H1 (cell line): ENCODE measurements around the gene AMPD3. TPM values are rescaled to one million over a fixed set of nuclear protein-coding genes. Genes with fewer than 3 reads are reported as not detected.

ENCODE experiments used
- CTCF ChIA-PET: fragments of 300-600 bp; sonication (Branson Sonifier 250); formaldehyde crosslinking; loops from one replicate; lab custom pipeline; 2021; ENCODE audit not compliant: partially characterized antibody; lab: Charles Lee
- POLR2A ChIA-PET: fragments of 300-600 bp; sonication (Branson Sonifier 250); formaldehyde crosslinking; loops from one replicate; lab custom pipeline; 2021; ENCODE audit warnings: inconsistent platforms; ENCODE audit not compliant: partially characterized antibody; lab: Charles Lee
- DNase-seq, 2 experiments: peaks; one replicate each; pipeline versions ENCODE4 v3.0.0 to v3.0.0-alpha.2; 2010 to 2022; ENCODE audit warnings: low spot score in 2 of 2, low read depth in 1 of 2, mixed read lengths in 1 of 2
- FAIRE-seq: peaks from 2 replicates; lab custom pipeline; 2011; peaks lifted over from hg19 to GRCh38; lab: Jason Lieb, UNC
- H2AFZ ChIP-seq: 2 replicates; pipeline ENCODE4 v1.8.1; 2012; ENCODE audit warnings: low read length, inconsistent platforms
- H2AK5ac ChIP-seq: 2 replicates; pipeline ENCODE4 v1.6.1; 2013; ENCODE audit warnings: low read depth, low read length
- H2BK120ac ChIP-seq: replicated peaks from 2 replicates; pipeline ENCODE3; 2013; ENCODE audit warnings: low read depth, low read length, inconsistent platforms
- H2BK12ac ChIP-seq: 2 replicates; pipeline ENCODE4 v1.6.1; 2013; ENCODE audit warnings: low read depth, low read length
- H2BK15ac ChIP-seq: 2 replicates; pipeline ENCODE4 v1.6.1; 2013; ENCODE audit warnings: low read length
- H2BK20ac ChIP-seq: 2 replicates; pipeline ENCODE4 v1.6.1; 2013; ENCODE audit warnings: low read length
- H2BK5ac ChIP-seq: 2 replicates; pipeline ENCODE4 v1.6.1; 2013; ENCODE audit warnings: low read depth, low read length
- H3K14ac ChIP-seq: 2 replicates; pipeline ENCODE4 v1.6.1; 2013; ENCODE audit warnings: inconsistent platforms; ENCODE audit not compliant: insufficient read length
- H3K18ac ChIP-seq: 2 replicates; pipeline ENCODE4 v1.6.1; 2013; ENCODE audit warnings: low read length; ENCODE audit errors: extremely low read depth
- H3K23ac ChIP-seq: 2 replicates; pipeline ENCODE4 v1.6.1; 2013; ENCODE audit warnings: inconsistent platforms; ENCODE audit not compliant: insufficient read length
- H3K23me2 ChIP-seq: 2 replicates; pipeline ENCODE4 v1.6.1; 2013; ENCODE audit warnings: low read depth, low read length
- H3K27ac ChIP-seq: 2 replicates; pipeline ENCODE4 v1.6.1; 2011; ENCODE audit warnings: low read depth, low read length, inconsistent platforms
- H3K27me3 ChIP-seq, 4 experiments: replicated peaks in 1 of 4; 1 replicate in 1 of 4; 2 replicates in 3 of 4; pipeline versions ENCODE4 v1.6.1 to v1.8.1; 2011 to 2013; ENCODE audit warnings: low read length in 3 of 4, mild to moderate bottlenecking in 3 of 4, inconsistent platforms in 2 of 4, mixed read lengths in 2 of 4, moderate library complexity in 1 of 4; ENCODE audit not compliant: control insufficient read depth in 3 of 4, insufficient read depth in 3 of 4; ENCODE audit errors: extremely low read depth in 1 of 4
- H3K36me3 ChIP-seq, 4 experiments: 2 replicates each; pipeline versions ENCODE4 v1.6.1 to v1.8.1; 2011 to 2013; ENCODE audit warnings: mild to moderate bottlenecking in 4 of 4, low read length in 3 of 4, moderate library complexity in 2 of 4, control low read depth in 1 of 4, inconsistent platforms in 1 of 4; ENCODE audit not compliant: insufficient read depth in 4 of 4, control insufficient read depth in 2 of 4
- H3K4ac ChIP-seq: replicated peaks from 2 replicates; pipeline ENCODE3; 2013; ENCODE audit warnings: low read length, low read depth, mixed read lengths, inconsistent platforms; ENCODE audit not compliant: insufficient read length
- H3K4me1 ChIP-seq, 4 experiments: replicated peaks in 1 of 4; 1 replicate in 1 of 4; 2 replicates in 3 of 4; pipeline versions ENCODE4 v1.6.1 to v1.8.1; 2011 to 2013; ENCODE audit warnings: low read length in 3 of 4, inconsistent platforms in 2 of 4, mixed read lengths in 1 of 4; ENCODE audit not compliant: insufficient read depth in 4 of 4, control insufficient read depth in 3 of 4
- H3K4me2 ChIP-seq, 2 experiments: 2 replicates each; pipeline versions ENCODE4 v1.6.1 to v1.8.1; 2011 to 2013; ENCODE audit warnings: low read depth in 2 of 2, low read length in 2 of 2, control low read depth in 1 of 2, inconsistent platforms in 1 of 2, mild to moderate bottlenecking in 1 of 2; ENCODE audit not compliant: insufficient read depth in 1 of 2
- H3K4me3 ChIP-seq, 4 experiments: fragments of 200-600, 300-600 bp in 1 of 4; sonication (generic), shearing (Covaris generic), sonication (Bioruptor Twin) in 1 of 4; 2 replicates each; pipeline versions ENCODE4 v1.5.1 to v1.8.1; 2011 to 2016; ENCODE audit warnings: low read length in 4 of 4, low read depth in 3 of 4, control low read depth in 2 of 4, inconsistent platforms in 2 of 4, mild to moderate bottlenecking in 2 of 4, mixed read lengths in 1 of 4, moderate library complexity in 1 of 4; ENCODE audit not compliant: insufficient read depth in 2 of 4; ENCODE audit errors: extremely low read depth in 1 of 4
- H3K56ac ChIP-seq: replicated peaks from 2 replicates; pipeline ENCODE3; 2013; ENCODE audit warnings: low read depth, mild to moderate bottlenecking, mixed read lengths, low read length, inconsistent platforms; ENCODE audit not compliant: insufficient read length
- H3K79me1 ChIP-seq: 2 replicates; pipeline ENCODE4 v1.6.1; 2013; ENCODE audit warnings: low read depth, low read length, control low read depth
- H3K79me2 ChIP-seq, 2 experiments: 2 replicates each; pipeline versions ENCODE4 v1.6.1 to v1.8.1; 2012 to 2013; ENCODE audit warnings: low read length in 2 of 2, mild to moderate bottlenecking in 2 of 2, inconsistent platforms in 1 of 2; ENCODE audit not compliant: insufficient read depth in 2 of 2, control insufficient read depth in 1 of 2
- H3K9ac ChIP-seq, 4 experiments: replicated peaks in 1 of 4; 1 replicate in 1 of 4; 2 replicates in 3 of 4; pipeline versions ENCODE4 v1.6.1 to v1.8.1; 2011 to 2013; ENCODE audit warnings: low read depth in 3 of 4, low read length in 3 of 4, control low read depth in 2 of 4, mild to moderate bottlenecking in 2 of 4, moderate library complexity in 2 of 4, inconsistent platforms in 1 of 4; ENCODE audit errors: extremely low read depth in 1 of 4
- H3K9me3 ChIP-seq, 2 experiments: 2 replicates each; pipeline versions ENCODE4 v1.6.1 to v1.8.1; 2012 to 2013; ENCODE audit warnings: mild to moderate bottlenecking in 2 of 2, moderate library complexity in 2 of 2, control low read depth in 1 of 2, inconsistent platforms in 1 of 2, low read depth in 1 of 2, low read length in 1 of 2, mixed read lengths in 1 of 2; ENCODE audit not compliant: insufficient read depth in 2 of 2
- H4K20me1 ChIP-seq, 2 experiments: replicated peaks in 1 of 2; 2 replicates each; pipeline versions ENCODE3 to v1.8.1; 2011 to 2013; ENCODE audit warnings: inconsistent platforms in 2 of 2, low read length in 2 of 2, mild to moderate bottlenecking in 1 of 2; ENCODE audit not compliant: insufficient read depth in 2 of 2, control insufficient read depth in 1 of 2
- H4K5ac ChIP-seq: 2 replicates; pipeline ENCODE4 v1.6.1; 2013; ENCODE audit warnings: low read length, low read depth, mixed read lengths, inconsistent platforms; ENCODE audit not compliant: insufficient read length
- H4K8ac ChIP-seq: 2 replicates; pipeline ENCODE4 v1.8.0; 2013; ENCODE audit warnings: mild to moderate bottlenecking, moderate library complexity, low read length, inconsistent platforms; ENCODE audit not compliant: insufficient read depth; ENCODE audit errors: extremely low read depth
- H4K91ac ChIP-seq: replicated peaks from 2 replicates; pipeline ENCODE3; 2013; ENCODE audit warnings: low read length, mixed read lengths, inconsistent platforms; ENCODE audit not compliant: insufficient read length
- ASH2L ChIP-seq: fragments of 200-600, 300-600 bp; sonication (generic); IDR thresholded peaks from one replicate; pipeline ENCODE4 v1.7.1; 2017; ENCODE audit warnings: low read length
- BRCA1 ChIP-seq: IDR thresholded peaks from 2 replicates; pipeline ENCODE4 v1.6.1; 2012; ENCODE audit warnings: low read depth, low read length, improper control_type of control experiment
- HDAC2 ChIP-seq, 2 experiments: fragments of 300-600 bp in 1 of 2; sonication (generic) in 1 of 2; IDR thresholded peaks; 2 replicates each; pipeline ENCODE4 v1.6.1; 2011 to 2012; ENCODE audit warnings: low read depth in 2 of 2, low read length in 2 of 2, mild to moderate bottlenecking in 2 of 2, moderate library complexity in 2 of 2, borderline replicate concordance in 1 of 2, inconsistent platforms in 1 of 2
- HDAC6 ChIP-seq: IDR thresholded peaks from one replicate; pipeline ENCODE4 v1.7.1; 2012; ENCODE audit warnings: low read depth, mild to moderate bottlenecking, inconsistent platforms, low read length, moderate library complexity
- JUND ChIP-seq: IDR thresholded peaks from 2 replicates; pipeline ENCODE4 v1.6.1; 2011; ENCODE audit warnings: mild to moderate bottlenecking, improper control_type of control experiment, low read length
- KDM5A ChIP-seq: fragments of 200-600 bp; IDR thresholded peaks from 2 replicates; pipeline ENCODE4 v1.7.1; 2012; ENCODE audit warnings: mild to moderate bottlenecking, low read length, inconsistent platforms, mixed read lengths
- POU5F1 ChIP-seq: IDR thresholded peaks from 2 replicates; pipeline ENCODE4 v1.6.1; 2011; ENCODE audit warnings: low read depth, mild to moderate bottlenecking, low read length, moderate library complexity
- RXRA ChIP-seq: IDR thresholded peaks from 2 replicates; pipeline ENCODE4 v1.6.1; 2011; ENCODE audit warnings: low read depth, mild to moderate bottlenecking, low read length, moderate library complexity; ENCODE audit not compliant: insufficient read depth
- SIN3A ChIP-seq, 2 experiments: IDR thresholded peaks in 1 of 2; conservative IDR thresholded peaks in 1 of 2; 2 replicates each; pipeline ENCODE4 v1.6.1; 2011 to 2012; ENCODE audit warnings: low read length in 2 of 2, improper control_type of control experiment in 1 of 2, low read depth in 1 of 2, mild to moderate bottlenecking in 1 of 2
- TBP ChIP-seq: IDR thresholded peaks from 2 replicates; pipeline ENCODE4 v1.6.1; 2011; ENCODE audit warnings: low read depth, low read length, improper control_type of control experiment
- WGBS, 2 experiments: shearing (Covaris generic) in 1 of 2; methylation state at CpG; one replicate each; pipeline versions ENCODE4 v1.1.6 to v1.1.7; 2013 to 2015; ENCODE audit warnings: low lambda C conversion rate in 2 of 2, mixed read lengths in 2 of 2, inconsistent platforms in 1 of 2, low coverage in 1 of 2, missing lambda C conversion rate in 1 of 2; ENCODE audit not compliant: insufficient replicate concordance in 2 of 2, insufficient coverage in 1 of 2, insufficient read length in 1 of 2; ENCODE audit errors: extremely low coverage in 1 of 2, missing lambda C conversion rate in 1 of 2; 5-methylcytosine and 5-hydroxymethylcytosine counted together
- polyA plus RNA-seq, 7 experiments: library from polyadenylated mRNA; depleted of rRNA in 3 of 7; stranded (reverse) in 5 of 7; unstranded in 2 of 7; fragments of >200 nt in 5 of 7; fragments of 200-250 nt in 2 of 7; gene quantifications; 1 replicate in 5 of 7; 2 replicates in 1 of 7; 4 replicates in 1 of 7; pipeline versions ENCODE4 v1.2.1 to v1.2.3, GENCODE V29; 2011 to 2013; ENCODE audit warnings: missing spikeins in 2 of 7, mixed read lengths in 2 of 7
- total RNA-seq: library from RNA; stranded (reverse); fragmentation: NEBNext Ultra II Directional; extraction: Animal tissue kit (Norgen Biotek cat#: 25700); gene quantifications from 2 replicates; pipeline ENCODE4 v1.2.1, GENCODE V29; 2021

AMPD3 gene
- total and polyA plus RNA-seq, 2 of the 8 experiments (the other 6 are each of a cell fraction or from before 2014, with no cell fraction given): 4.0 to 6.3 TPM

DNA sequence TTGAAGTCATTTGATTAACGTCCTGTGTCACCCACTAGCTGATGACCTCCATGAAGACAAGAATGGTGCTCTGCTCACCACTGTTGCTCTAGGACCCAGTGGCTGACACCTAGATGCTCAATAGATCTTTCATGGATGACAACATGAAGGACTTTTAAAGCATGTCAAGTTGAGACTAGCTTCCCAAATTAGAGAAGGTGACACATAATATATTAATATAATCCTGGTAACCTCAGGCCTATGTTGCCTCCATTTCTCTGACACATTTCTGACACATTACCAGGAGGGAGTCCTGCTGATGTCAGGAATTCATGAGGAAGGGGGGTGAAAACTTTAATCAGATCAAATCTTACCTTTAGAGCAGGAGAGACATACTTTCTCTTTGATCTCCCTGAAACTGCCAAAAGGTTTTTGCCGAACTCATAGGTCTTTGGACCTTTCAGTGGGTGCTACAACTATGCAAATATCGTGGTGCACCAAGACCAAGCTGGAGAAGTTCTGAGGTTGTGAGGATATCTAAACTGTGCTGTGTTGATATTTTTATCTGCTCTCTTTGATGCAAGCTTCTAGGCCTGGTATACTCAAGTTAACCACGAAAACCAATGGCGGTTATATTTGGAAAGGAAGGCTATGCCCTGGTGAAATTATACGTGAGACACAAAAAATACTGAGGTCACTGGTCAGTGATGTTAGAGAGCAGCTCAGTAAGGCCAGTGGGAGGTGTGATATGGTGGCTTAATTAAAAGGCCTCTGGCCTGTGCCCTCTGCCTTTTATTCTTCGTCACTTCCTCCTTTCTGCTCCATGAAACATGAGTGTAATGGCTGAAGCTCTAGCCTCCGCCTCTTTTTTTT, 13.2 kb upstream of the AMPD3 start:
- no peaks in the 10 kb centered on the region for H3K4me1 ChIP-seq
- no peak overlapping the region for H3K27ac ChIP-seq
- no peak for DNase-seq
- no peak overlapping the region for H2AFZ ChIP-seq
- H3K4me3 ChIP-seq: no peak overlapping the region
- H3K23me2 ChIP-seq: no peaks in the 10 kb centered on the region
- H3K18ac ChIP-seq: no peak overlapping the region
- no peak overlapping the region for H3K14ac ChIP-seq
- H4K91ac ChIP-seq: no peak overlapping the region
- FAIRE-seq: no peak
- WGBS, 2 experiments: 91% methylated on average over 7 of the region's 8 CpGs; no CpG with 5 or more reads in 1 of the 2 experiments
- H3K36me3 ChIP-seq: no peaks in the 10 kb centered on the region
- no peaks in the 10 kb centered on the region for H3K79me2 ChIP-seq
- no peak overlapping the region for H4K8ac ChIP-seq
- H3K23ac ChIP-seq: no peak overlapping the region
- H2BK20ac ChIP-seq: no peak overlapping the region
- H2BK12ac ChIP-seq: no peak overlapping the region
- CTCF ChIA-PET: interaction anchor here (1.2 to 3.9 kb wide), 3 partner anchors 10 to 23 kb away, joined by 4 to 9 read pairs (median 8); no protein-coding TSS in a partner anchor
- H2AK5ac ChIP-seq: no peak overlapping the region
- no peak overlapping the region for H2BK5ac ChIP-seq
- no peak overlapping the region for H3K4ac ChIP-seq
- POLR2A ChIA-PET: no interaction called here
- no peak overlapping the region for H3K56ac ChIP-seq
- no peaks in the 10 kb centered on the region for H3K9me3 ChIP-seq
- no peaks in the 10 kb centered on the region for H3K27me3 ChIP-seq
- no peak overlapping the region for H2BK15ac ChIP-seq
- H2BK120ac ChIP-seq: no peak overlapping the region
- H3K4me2 ChIP-seq: no peak overlapping the region
- no peak overlapping the region for H4K5ac ChIP-seq
- H3K9ac ChIP-seq: no peak overlapping the region
- H4K20me1 ChIP-seq: no peaks in the 10 kb centered on the region
- H3K79me1 ChIP-seq: no peaks in the 10 kb centered on the region
- TF ChIP-seq HDAC2 (IDR thresholded peaks at IDR 0.05; ENCODE audit: borderline replicate concordance in 1 of 2, low read depth in 2 of 2, low read length in 2 of 2) (no peak), POU5F1 (no peak), HDAC6 (no peak), RXRA (no peak), TBP (no peak), BRCA1 (no peak), SIN3A (conservative IDR thresholded peaks at IDR 0.05 in 1 of 2, IDR thresholded peaks at IDR 0.05 in 1 of 2; ENCODE audit: low read depth in 1 of 2, low read length in 2 of 2) (no peak), ASH2L (no peak), JUND (no peak), KDM5A (no peak)
